CD4-positive, alpha-beta T cell treated with Interleukin-1 beta for 1 hour (primary cell): ENCODE measurements around the gene AFTPH.

Experiments
- DNase-seq, 2 donors: peaks; one replicate each; pipeline ENCODE4 v3.0.0-alpha.2; 2020 to 2022

The AFTPH gene, protein sequence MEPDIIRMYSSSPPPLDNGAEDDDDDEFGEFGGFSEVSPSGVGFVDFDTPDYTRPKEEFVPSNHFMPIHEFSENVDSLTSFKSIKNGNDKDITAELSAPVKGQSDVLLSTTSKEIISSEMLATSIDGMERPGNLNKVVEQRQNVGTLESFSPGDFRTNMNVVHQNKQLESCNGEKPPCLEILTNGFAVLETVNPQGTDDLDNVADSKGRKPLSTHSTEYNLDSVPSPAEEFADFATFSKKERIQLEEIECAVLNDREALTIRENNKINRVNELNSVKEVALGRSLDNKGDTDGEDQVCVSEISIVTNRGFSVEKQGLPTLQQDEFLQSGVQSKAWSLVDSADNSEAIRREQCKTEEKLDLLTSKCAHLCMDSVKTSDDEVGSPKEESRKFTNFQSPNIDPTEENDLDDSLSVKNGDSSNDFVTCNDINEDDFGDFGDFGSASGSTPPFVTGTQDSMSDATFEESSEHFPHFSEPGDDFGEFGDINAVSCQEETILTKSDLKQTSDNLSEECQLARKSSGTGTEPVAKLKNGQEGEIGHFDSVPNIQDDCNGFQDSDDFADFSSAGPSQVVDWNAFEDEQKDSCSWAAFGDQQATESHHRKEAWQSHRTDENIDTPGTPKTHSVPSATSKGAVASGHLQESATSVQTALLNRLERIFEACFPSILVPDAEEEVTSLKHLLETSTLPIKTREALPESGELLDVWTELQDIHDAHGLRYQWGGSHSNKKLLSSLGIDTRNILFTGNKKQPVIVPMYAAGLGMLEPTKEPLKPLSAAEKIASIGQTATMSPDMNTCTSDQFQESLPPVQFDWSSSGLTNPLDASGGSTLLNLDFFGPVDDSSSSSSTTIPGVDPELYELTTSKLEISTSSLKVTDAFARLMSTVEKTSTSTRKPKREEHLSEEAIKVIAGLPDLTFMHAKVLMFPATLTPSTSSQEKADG

DNA sequence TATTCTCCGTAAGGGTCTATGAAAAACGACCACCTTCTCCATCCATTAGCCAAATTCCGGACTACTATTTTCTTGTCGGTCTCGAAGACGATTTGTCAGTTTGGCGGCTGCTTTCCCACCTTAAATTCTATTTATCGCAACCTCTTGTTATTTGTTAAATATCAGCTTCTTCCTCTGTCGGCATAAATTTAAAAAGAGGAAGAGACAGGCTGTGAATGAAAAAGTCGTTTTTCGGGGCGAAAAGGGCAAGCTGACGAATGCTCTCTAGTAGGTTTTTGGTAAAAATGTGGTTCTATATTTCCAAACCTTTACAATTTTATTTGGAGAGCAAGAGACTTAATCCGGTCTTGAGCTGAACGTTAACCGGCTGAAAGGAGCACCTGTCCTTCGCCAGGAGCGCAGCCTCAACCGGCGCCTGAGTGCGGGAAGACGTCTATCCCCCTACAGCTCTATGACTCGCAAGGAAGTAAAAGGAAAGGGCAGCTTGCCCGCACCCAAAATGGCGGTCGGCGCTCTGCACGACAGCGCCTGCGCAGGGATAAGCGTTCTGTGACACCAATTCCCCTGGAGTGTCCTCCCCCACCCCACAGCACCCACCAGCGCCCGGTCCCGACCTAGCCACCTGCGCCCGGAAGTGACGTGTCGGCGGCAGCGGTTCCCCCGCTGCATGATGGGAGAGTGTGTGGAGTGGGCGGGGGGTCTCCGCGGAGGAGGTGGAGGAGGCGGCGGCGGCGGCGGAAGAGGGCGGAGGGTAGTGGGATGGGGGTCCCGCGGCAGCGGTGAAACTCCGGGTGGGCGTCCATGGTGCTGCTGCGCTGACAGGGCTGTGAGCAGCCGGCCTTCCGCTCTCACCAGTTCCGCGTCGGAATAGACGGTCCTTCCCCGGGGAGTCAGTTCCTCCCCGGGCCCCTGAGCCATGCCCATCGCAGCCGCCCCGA lies at the start of gene AFTPH:
Gene AFTPH (plus strand): TSS at position 663 of the 938 bp plus-strand sequence. CDS start 27,147 bp downstream, outside the sequence.
- peak; percentile 100 for DNase-seq

DNA sequence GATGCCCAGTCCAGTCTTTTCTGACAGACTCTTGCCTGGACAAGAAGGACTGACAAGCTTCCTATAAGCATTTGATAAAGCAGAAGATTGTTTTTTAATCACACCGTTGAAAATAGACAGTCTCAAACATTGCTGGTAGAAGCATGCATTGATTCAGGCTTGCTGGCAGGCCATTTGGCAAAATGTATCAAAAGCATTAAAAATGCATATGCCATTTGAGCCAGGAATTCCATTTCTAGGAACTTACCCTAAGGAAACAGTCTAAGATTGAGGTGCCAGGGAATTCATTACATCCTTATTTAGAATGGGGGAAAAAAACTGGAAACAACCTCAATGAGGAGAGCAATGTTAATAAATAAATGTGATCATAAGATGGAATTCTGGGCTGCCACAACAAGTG lies 49.5 kb upstream of the AFTPH start:
- no peak for DNase-seq

DNA sequence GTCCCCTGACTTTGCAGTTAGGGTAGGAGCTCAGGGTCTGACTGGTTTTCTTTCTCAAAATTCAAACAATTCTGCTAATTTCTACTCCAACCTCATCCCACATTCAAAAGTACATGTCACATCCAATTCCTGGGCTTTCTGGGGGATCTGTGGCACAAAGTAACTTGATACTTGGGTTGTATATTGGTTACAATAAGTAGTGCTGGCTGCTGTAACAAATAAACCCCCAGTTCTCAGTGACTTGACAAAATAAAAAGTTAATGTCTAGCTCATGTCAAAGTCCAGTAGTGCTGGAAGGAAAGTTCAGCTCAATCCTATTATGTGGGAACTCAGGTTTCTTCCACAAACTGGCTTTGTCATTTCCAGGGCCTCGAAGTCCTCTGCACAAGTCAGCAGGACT lies 47.1 kb upstream of the AFTPH start:
- no peak for DNase-seq

DNA sequence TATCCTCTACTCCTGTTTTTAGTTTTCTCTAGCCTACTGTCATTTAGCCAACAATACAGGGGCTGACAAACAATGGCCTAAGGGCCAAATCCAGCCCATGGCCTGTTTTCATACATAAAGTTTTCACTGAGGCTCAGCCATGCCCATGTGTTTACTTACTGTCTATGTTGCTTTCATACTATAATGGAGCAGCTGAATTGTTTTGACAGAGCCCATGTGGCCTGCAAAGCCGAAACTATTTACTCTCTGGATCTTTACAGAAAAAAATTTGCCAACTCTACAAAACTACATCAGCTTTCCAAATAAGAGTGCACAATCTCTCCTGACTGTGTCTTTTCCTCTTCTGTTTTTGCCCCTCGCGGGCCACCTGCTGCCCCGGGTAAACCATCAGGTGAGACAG lies 46.1 kb upstream of the AFTPH start:
- DNase-seq: no peak

DNA sequence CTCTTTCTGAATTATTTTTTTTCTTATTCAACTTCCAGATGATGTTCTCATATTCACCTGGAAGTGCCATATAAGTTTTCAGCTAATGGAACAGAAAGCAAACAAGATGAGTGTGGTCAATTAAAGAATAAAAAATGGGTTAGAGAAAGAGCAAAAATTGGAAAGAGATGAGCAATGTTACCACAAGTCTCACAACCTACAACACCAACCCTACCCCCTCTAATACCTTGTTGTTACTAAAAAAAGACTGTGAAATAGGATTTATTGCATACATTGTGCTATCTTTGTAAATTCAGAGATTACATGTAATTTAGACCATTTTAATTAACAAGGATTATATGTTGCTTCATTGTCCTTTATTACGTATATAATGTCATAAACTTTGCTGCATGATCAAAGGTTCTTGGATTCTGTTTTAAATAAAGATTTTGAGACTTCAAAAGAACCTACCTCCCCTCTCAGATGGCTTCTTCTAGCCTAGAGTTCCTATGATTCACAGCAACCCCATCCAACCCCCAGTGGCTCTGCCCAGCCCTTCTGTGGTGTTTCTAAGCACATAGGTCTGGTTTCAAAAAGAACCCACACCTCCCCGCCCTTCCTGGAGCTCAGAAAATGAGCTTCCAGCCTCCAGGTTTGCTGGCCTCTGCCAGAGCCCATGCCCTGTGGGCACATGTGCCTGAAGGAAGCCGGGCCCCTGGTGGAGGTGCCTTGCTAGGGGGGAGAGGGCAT lies 45.5 kb upstream of the AFTPH start:
- no peak for DNase-seq

DNA sequence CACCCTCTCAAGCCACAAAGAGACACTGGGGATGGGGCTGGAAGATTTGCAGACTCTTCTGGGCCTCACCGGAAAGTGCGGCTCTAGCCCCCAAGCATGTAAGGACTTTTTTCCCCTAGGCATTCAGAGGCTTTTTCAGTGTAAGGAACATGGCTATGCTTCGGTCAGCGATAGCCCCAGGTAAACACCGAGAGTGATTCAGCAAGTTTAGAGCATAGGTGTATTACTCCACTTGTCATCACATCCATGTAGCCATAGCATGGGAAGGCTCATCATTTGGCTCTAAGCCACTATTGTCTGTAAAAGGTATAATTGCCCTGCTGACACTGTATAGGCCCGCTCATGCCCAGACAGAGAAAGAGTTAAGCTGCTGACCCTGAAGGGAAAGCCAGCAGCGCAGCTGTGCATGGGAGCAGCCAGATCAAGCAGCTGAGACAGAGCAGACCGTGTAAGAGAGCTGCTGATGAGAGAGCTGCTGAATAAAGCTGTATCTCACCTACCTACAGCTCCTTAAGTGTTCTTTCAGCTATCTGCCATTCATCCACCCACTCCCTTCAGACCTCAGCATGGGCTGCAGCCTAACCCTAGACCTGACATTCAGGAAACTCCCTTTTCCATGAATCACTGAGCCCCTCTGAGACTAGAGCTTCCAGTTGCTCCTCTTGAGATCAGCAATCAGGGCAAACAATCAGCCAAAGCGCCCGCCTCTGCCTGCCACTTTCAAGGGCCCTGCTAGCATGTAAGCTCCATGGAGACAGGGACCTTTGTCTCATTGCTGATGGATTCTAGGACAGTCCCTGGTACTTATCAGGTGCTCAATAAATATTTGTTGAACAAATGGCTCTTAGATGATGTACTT lies 44.6 kb upstream of the AFTPH start:
- DNase-seq: no peak

DNA sequence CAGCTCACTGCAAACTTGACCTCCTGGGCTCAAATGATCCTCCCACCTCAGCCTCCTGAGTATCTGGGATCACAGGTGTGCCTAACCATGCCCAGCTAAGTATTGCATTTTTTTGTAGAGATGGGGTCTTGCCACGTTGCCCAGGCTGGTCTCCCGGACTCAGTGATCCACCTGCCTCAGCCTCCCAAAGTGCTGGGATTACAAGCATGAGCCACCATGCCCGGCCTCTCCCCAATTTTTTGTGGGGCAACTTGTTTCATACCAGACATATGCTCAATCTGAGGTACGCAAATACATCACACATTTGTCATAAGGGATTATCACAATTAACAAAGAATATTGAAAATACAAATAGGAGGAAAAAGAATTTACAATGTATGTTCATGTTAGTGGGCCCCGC lies 42.5 kb upstream of the AFTPH start:
- DNase-seq: no peak

DNA sequence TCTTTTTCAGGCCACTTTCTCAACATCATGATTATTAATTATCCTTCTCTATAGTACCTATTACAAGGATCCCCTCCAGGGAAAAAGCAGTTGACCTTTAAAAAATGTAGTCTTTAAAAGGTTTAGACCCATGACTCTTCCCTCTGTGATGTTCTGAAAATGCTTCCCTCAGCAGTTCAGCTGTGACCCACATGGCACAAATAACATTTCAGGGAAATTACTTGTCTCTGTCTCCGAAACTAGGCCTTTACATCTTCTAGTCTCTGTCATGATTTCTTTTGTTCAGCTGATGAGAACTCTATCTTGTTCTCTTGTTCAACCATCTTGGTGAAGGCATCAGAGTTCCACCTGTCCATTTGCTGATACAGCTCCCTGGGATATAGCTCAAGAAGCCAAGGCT lies 41.9 kb upstream of the AFTPH start:
- DNase-seq: no peak

DNA sequence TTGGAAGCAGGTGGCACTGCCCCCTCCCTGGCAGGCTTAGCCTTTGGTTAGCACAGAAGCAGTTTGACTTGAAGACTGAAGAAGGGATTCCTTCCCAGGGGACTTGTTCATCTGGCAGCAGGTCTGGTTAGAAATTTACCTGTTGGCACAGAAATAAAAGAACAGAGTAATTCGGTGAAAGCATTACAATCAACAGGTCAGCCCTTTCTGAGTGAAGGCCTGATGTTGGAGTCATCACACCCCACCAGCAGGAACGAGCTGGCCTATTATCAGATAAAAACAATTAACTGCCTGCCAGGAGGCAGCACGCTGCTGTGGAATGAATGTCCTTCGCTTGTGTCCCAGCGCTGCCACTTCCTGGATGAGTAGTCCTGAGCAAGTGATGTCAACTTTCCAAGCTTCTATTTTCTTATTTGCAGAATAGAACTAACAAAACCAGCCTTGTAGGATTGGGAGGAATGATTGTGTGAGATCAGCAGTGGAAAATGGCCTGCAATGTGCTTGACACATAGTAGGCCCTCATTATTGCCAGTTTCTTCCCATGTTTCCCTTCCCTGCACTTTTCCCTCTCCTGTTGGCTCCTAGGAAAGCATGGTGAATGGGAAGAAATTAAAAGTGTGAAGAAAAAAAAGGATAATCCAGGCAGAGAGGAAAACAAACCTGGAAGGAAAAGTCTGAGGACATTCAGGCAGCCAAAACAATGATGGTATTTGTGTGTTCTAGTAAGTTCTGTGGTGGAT lies 41.2 kb upstream of the AFTPH start:
- no peak for DNase-seq

DNA sequence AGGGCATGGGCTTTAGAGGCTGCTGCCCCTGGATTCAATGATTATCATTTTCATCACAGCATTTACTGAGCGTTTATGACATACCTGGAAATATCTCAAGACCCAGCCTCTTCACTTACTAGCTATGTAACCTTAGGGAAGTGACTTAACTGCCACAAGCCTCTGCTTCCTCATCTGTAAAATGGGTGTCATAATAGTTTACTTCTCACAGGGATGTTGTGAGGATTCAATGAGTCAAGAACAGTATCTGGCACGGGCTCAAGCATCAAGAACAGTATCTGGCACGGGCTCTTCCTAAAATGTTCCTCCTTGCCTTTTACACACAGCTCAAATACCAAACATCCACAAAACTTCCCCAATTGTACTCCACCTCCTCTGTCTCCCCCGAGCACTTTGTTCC lies 38.8 kb upstream of the AFTPH start:
- DNase-seq: no peak

DNA sequence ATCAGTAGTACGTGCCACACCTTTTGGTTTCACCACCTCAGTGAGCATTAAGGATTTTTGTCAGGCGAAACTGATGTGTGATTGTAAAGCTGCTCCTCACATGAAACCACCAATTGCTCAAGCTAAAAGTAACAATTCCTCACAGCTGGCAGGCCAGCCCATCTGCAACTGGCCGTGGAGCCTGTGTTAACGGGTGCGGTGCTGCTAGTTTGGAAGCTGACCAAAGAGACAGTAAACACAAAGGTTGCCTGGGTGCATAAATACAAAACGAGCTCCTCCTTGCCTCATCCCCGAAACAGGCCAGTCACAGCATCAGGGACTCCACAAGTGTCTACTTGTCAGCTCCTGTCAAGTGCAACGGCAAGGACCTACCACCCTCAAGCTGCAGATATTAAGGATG lies 38.2 kb upstream of the AFTPH start:
- DNase-seq: no peak

DNA sequence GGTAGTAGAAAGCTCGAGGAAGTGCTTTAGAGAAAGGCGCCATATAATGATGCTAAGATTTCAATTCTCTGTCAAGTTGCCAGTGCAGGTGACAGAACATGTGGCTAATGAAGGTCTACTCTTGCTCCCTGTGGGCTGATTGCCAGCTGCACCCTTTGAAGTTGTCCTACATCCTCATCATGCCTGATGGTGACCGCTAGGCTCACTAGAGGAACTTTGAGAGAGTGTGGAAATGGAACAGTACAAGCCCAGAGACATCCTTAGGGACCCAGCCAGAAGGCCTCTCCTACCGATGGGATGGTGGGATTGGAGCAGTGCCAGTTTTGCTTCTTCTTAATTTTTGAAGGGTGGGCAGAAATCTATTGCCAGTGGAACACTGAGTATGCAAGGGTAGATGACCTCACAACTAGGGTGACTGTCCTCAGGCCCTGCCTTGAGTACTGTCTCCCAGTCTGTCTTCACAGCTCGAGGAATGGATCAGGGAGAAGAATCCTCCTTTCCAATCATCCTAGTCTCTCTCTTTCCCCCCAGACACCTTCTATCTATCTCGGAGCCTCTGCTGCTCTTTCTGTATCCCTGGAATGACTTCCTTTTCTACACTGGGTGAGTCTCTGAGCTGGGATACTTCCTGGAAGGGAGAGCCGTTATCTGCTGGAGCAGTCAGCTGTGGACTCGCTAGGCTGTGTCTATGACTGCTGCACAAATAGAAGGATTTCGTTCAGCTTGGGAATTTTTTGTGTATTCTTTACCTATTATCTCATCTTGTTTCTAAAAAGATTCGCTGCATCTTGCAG lies 36.7 kb upstream of the AFTPH start:
- DNase-seq: no peak

DNA sequence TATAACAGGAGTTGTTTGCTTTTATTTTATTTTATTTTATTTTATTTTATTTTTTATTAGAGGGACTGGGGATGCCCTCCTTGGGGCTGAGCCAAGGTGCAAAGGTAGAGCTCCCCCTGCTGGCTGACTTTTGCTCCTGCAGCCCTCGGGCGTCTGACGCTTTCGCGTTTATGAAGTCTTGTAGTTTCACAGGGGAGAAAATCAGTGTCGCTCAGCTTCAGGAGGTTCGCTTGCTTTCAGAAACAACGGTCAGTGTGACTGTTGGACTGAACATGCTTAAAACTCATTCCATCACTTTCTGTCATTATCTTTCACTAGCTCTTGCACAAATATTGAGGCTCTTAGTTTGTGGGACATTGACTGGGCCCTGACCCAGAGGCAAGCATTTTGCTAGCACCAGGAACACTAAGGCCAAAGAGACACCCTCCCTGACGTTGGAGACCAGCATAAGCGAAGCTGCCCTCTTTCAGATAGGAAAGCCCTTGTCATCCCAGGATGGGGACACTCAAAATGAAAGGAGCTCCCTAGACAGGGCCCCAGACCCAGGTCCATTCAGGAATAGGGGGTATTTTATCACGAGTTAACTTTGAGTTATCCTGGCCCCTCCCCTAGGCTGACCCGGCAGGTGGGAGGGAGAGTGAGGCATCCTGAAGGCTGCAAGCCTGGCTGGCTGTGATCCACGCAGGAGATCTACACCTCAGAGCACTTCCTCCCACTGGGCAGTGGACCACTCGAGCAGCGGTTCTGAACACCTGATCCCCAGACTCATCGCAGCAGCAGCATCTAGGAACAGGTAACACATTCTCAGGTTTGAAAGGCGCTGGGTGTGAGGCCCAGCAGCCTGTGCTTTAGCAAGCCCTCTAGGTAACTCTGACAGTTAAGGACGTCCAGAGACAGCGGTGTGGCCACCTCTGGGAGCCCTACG lies 35.8 kb upstream of the AFTPH start:
- peak; percentile 63 to 75 for DNase-seq

DNA sequence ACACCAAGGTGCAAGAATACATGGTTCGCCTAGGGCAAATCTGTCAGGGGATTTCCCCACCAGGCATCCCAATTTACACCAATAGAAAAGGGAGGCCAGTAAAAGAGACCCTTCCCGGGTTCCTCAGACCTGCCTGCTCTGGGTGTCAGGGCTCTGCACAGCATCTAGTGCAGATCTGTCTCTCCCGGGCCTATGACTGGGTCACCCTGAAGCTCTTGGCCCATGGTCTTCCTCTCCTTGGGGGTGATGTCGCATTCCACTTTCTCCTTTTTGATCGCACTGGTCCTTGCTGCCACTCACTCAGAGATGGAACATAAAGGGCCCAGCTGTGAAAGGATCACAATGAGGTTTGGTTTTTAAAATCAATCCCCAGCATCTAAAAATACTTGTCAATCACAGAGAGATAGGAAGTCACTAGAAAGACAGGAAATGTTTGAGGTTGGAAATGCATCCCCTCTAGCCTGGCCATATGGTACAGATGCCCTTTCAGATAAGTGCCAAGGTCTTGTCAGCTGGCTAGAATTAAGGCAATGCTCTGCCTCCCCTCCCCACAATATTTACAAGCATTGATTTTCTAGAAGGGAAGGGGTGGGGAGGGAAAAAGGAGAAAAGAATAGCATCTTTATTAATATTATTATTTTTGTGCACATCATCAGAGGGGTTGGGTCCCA lies 34.9 kb upstream of the AFTPH start:
- no peak for DNase-seq

DNA sequence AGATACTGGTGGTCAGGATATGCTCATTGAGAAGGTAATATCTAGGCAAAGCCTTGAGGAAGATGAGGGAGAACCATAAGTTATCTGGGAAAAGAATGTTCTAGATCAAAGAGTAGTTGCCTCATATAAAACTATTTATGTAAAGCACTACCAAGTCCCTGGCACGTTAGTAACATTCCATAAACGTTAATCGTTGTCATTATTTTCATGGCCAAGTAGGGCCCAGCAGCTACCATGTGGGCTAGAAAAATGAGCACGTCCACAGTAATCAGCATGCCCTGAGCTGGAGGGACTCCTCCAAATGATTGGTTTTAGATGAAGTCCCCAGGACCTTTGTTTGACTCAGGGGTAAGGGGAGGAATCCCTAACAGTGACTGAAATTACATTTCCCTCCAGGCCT lies 32.7 kb upstream of the AFTPH start:
- DNase-seq: no peak

DNA sequence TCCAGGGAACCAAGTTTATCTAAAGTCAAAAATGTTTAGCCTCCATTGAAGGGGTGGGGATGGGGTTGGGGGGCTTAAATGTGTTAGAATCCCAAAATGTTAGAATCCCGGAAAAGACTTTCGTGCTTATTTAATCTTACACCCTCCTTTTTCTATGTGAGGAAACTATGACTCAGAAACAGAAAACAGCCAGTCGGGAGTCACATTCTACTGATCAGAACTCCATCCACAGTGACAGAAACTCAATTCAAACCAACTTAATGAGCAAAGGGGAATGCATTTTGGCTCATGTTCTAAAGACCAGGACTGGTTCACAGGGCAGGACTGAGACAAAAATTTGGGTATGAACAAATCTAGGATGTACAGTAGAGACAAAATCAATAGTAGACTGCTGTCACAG lies 31.9 kb upstream of the AFTPH start:
- DNase-seq: no peak

DNA sequence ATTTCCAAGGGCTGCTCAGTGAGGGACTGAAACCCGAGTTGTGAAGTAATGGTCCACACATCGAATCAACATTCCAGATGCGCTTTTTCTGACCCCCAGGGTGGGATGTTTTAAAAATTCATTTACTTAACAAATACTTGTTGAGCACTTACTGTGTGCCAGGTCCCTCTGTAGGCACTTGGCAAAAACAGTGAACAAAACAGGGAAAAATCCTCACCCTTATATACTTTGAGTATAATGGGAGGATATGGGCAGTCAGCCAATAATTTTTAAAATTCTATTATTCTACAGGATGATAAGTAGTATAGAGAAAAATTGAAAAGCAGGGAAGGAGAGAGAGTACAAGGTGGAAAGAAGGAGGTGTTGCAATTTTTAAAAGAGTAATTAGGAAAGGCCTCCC lies 31.3 kb upstream of the AFTPH start:
- no peak for DNase-seq

DNA sequence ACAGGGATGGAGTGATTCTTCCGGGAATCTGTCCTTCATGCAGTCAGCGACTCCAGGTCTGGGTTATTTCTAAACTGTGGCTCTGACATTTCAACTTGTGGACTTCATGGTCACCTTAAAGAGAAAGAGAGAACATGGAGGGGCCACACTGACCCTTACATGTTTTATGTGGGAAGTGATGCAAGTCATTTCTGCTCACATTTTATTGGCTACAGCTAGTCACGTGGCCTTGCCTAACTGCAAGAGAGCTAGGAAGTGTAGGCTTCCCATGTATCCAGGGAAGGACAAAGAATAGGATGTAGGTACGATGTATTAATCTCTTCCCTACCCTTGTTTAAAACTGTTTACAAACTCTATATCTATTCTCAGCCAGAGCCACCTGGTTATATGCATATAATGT lies 30.3 kb upstream of the AFTPH start:
- no peak for DNase-seq
